Fibroblast of villous mesenchyme (primary cell): ENCODE data around the gene RNLS. TPM values are rescaled to one million over a fixed set of nuclear protein-coding genes. Genes with fewer than 3 reads are reported as not detected.

ENCODE experiments used
- DNase-seq: peaks from one replicate; pipeline ENCODE4 v3.0.0-alpha.2; 2010; ENCODE audit warnings: low read depth
- H3K4me3 ChIP-seq: 2 replicates; pipeline ENCODE4 v1.5.1; 2011; ENCODE audit warnings: low read depth, mild to moderate bottlenecking, low read length
- CTCF ChIP-seq: IDR thresholded peaks from 2 replicates; pipeline ENCODE4 v1.5.1; 2012; ENCODE audit warnings: low read depth, mild to moderate bottlenecking, low read length; ENCODE audit not compliant: insufficient read depth
- total RNA-seq: library from RNA; depleted of rRNA; stranded (reverse); fragments of >200 nt; gene quantifications from 2 replicates; pipeline ENCODE4 v1.2.3, GENCODE V29; 2012

The RNLS gene
- total RNA-seq, 1 donor: 14.2 TPM

GRCh38 chr10:88270061-88270808, 312.9 kb downstream of the RNLS start:
- H3K4me3 ChIP-seq: no peak overlapping the region
- DNase-seq: no peak
- TF ChIP-seq CTCF: no peak

GRCh38 chr10:88262591-88263234, 320.4 kb downstream of the RNLS start:
- TF ChIP-seq CTCF: no peak
- no peak for DNase-seq
- no peak overlapping the region for H3K4me3 ChIP-seq

GRCh38 chr10:88261152-88261551, 322.0 kb downstream of the RNLS start:
- H3K4me3 ChIP-seq: no peak overlapping the region
- no peak for DNase-seq
- no peak for TF ChIP-seq CTCF

- H3K4me3 ChIP-seq: no peak overlapping the region
- TF ChIP-seq CTCF: no peak
- DNase-seq: no peak
Observed at GRCh38 chr10:88260329-88261051, 322.6 kb downstream of the RNLS start.

GRCh38 chr10:88259381-88259780, 323.7 kb downstream of the RNLS start:
- H3K4me3 ChIP-seq: no peak overlapping the region
- no peak for TF ChIP-seq CTCF
- DNase-seq: no peak

GRCh38 chr10:88256886-88257285, 326.2 kb downstream of the RNLS start:
- DNase-seq: no peak
- TF ChIP-seq CTCF: no peak
- H3K4me3 ChIP-seq: no peak overlapping the region
